GM18870 (cell line): Measurements from ENCODE around the gene DMRT3.
"Not testable (repeated sequence)": the region's sequence is repeated elsewhere in the genome, so short reads cannot be mapped to it uniquely, and the experiment has no call there.

Source experiments
- ATAC-seq: cut with Tn5 transposase; IDR thresholded peaks from one replicate; pipeline ENCODE4 v1.9.1; 2021; ENCODE audit warnings: moderate library complexity; ENCODE audit not compliant: unreplicated experiment

The DMRT3 gene

GRCh38 chr9:998299-999110 is 22.1 kb downstream of the DMRT3 start:
- not testable (repeated sequence) for ATAC-seq

- no peak for ATAC-seq
Observed at GRCh38 chr9:1001838-1002237, 25.4 kb downstream of the DMRT3 start.

GRCh38 chr9:1002678-1003077 is 26.2 kb downstream of the DMRT3 start:
- no peak for ATAC-seq

- ATAC-seq, result no peak
Observed at GRCh38 chr9:1005043-1005667, 28.7 kb downstream of the DMRT3 start.

- ATAC-seq, result no peak
Observed at GRCh38 chr9:1007312-1007711, 30.9 kb downstream of the DMRT3 start.

GRCh38 chr9:1008216-1008615 is 31.8 kb downstream of the DMRT3 start:
- no peak for ATAC-seq

GRCh38 chr9:1009101-1009707 is 32.7 kb downstream of the DMRT3 start:
- ATAC-seq, result peak; percentile 80

- ATAC-seq, result no peak
Observed at GRCh38 chr9:1013021-1013420, 36.6 kb downstream of the DMRT3 start.

GRCh38 chr9:1014225-1014624 is 37.8 kb downstream of the DMRT3 start:
- ATAC-seq, result no peak

- no peak for ATAC-seq
Observed at GRCh38 chr9:1014640-1015039, 38.2 kb downstream of the DMRT3 start.

GRCh38 chr9:1018121-1018520 is 41.7 kb downstream of the DMRT3 start:
- ATAC-seq, result no peak

- no peak for ATAC-seq
Observed at GRCh38 chr9:1024112-1024511, 47.7 kb downstream of the DMRT3 start.

- ATAC-seq, result no peak
Observed at GRCh38 chr9:1025131-1025530, 48.7 kb downstream of the DMRT3 start.

GRCh38 chr9:1026219-1026618 is 49.8 kb downstream of the DMRT3 start:
- no peak for ATAC-seq

- ATAC-seq, result no peak
Observed at GRCh38 chr9:1028501-1029190, 52.2 kb downstream of the DMRT3 start.

GRCh38 chr9:1031951-1032601 is 55.6 kb downstream of the DMRT3 start:
- no peak for ATAC-seq

GRCh38 chr9:1034271-1034670 is 57.8 kb downstream of the DMRT3 start:
- no peak for ATAC-seq

GRCh38 chr9:1039589-1039988 is 63.1 kb downstream of the DMRT3 start:
- no peak for ATAC-seq
